ENCODE results near the gene PRKCE.

The PRKCE gene

DNA sequence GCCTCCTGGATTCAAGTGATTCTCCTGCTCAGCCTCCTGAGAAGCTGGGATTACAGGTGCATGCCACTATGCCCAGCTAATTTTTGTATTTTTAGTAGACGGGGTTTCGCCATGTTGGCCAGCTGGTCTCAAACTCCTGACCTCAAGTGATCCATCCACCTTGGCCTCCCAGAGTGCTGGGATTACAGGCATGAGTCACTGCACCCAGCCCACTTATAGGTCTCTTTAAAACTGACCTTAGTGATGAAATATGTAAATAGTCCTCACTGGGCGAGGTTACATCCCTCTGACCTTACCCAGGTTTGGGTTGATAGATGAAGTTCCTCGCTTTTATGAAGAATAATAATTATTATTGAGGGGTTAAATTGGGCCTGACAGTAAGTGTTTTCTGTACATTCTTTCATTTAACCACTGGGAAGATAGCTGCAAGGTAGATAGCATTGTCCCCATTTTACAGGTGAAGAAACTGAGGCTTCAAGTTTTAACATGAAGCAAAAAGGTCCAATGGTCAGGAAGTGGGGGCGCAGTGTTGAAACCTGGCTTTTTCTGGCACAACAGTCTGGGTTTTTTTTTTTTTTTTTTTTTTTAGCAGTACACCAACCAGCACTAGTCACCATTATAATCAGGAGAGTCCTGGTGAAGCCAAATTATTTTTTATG is 471.0 kb downstream of the PRKCE start:
- no peak for DNase-seq (ENCODE audit: low read depth)
- no peak overlapping the region for H3K4me3 ChIP-seq (ENCODE audit: low read length)
- TF ChIP-seq, protein P1, sequence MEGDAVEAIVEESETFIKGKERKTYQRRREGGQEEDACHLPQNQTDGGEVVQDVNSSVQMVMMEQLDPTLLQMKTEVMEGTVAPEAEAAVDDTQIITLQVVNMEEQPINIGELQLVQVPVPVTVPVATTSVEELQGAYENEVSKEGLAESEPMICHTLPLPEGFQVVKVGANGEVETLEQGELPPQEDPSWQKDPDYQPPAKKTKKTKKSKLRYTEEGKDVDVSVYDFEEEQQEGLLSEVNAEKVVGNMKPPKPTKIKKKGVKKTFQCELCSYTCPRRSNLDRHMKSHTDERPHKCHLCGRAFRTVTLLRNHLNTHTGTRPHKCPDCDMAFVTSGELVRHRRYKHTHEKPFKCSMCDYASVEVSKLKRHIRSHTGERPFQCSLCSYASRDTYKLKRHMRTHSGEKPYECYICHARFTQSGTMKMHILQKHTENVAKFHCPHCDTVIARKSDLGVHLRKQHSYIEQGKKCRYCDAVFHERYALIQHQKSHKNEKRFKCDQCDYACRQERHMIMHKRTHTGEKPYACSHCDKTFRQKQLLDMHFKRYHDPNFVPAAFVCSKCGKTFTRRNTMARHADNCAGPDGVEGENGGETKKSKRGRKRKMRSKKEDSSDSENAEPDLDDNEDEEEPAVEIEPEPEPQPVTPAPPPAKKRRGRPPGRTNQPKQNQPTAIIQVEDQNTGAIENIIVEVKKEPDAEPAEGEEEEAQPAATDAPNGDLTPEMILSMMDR (conservative IDR thresholded peaks at IDR 0.05; ENCODE audit: low read depth, low read length): no peak

DNA sequence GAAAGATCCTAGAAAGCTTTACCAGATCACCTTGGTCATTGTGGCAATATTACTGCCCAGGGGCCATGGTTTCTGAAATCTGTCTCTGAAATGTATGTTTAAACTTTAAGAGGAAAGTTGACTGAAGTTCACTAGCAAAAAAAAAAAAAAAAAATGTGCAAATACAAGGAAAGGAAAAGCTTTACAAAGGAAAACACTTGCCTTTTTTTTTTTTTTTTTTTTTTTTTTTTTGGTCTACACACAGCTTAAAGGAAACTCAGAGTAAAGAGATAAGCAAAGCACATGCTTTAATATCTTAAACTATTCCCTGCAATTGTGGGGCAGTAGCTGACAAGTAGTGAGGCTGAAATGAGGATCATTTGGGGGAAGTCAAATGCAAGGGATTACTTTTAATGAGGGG is 471.5 kb downstream of the PRKCE start:
- no peak overlapping the region for H3K4me3 ChIP-seq (ENCODE audit: low read length)
- no peak for DNase-seq (ENCODE audit: low read depth)
- TF ChIP-seq, protein P1 (conservative IDR thresholded peaks at IDR 0.05; ENCODE audit: low read depth, low read length): no peak

DNA sequence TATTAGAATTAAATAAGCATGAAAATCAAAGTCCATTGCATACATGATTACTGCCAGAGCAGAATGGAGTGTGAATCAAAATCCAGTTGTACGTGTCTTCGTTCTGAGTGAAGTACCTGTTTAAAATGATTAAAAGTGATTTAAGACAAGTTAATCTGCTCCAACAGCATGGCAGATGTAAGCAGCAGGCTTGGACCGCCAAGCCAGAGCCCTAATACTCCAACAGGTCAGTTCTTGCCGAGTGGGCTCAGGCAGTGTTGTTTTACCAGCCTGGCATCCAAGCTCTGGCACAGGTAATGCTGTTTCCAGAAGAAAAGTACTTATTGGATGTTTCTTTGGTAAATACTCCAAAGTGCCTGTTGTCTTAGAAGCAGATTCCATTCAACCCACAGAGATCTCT is 474.3 kb downstream of the PRKCE start:
- no peak overlapping the region for H3K4me3 ChIP-seq (ENCODE audit: low read length)
- TF ChIP-seq, protein P1 (conservative IDR thresholded peaks at IDR 0.05; ENCODE audit: low read depth, low read length): no peak
- DNase-seq (ENCODE audit: low read depth): no peak

DNA sequence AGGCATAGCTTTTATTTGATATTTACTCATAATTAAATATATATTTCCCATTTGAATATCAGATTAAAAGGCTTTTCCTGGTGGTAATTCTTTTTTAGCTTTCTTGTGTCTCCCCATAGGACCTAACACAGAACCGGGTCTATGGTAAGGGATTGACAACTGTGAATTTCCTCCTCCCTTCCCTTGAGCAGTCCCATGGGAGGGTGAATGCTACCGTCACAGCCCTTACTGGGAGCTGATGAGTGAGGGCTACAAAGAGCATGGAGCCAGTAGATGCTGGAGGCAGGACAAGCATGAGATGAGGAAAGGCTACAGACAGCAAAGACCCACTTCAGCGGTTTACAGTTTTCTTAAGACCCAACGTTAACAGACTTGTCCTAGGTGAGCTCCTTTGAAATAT is 475.1 kb downstream of the PRKCE start:
- no peak for DNase-seq (ENCODE audit: low read depth)
- H3K4me3 ChIP-seq (ENCODE audit: low read length): no peak overlapping the region
- TF ChIP-seq, protein P1 (conservative IDR thresholded peaks at IDR 0.05; ENCODE audit: low read depth, low read length): no peak

DNA sequence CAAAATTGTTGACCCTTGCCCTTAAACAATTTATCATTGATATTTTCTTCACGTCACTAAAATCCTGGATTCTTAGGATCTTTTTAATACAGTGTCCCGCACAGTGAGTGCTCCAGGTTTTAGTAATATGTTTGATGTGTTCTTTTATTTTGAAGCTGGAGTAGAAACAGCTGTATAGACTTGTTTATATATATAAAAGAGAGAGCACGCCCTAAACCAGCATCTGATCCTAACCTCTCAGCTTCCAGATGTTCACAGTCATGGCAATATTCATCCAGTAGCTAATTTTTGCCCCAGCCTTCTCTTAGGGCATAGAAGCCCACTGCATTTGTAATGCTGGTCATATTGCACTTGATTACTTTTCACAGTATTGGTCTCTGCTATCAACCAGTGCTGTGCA is 475.7 kb downstream of the PRKCE start:
- H3K4me3 ChIP-seq (ENCODE audit: low read length): no peak overlapping the region
- no peak for DNase-seq (ENCODE audit: low read depth)
- TF ChIP-seq, protein P1 (conservative IDR thresholded peaks at IDR 0.05; ENCODE audit: low read depth, low read length): no peak

DNA sequence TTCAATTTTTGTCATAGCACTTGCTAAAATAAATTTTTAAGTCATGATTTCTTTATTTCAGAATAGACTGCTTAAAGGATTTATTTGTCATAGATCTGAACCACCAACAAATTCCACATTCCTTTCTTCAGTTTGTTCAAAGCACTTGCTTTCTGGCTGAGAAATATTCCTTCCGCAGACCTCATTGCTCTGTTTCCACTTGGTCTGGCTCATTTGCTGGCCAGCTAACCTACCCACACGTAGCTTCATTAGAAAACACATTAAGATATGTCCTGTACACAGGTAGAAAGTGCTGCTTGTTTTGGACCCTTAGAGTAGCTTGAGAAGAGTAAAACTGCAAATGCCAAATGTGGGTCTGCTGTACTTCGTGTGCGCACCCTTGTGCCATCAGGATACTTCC is 479.0 kb downstream of the PRKCE start:
- no peak for DNase-seq (ENCODE audit: low read depth)
- TF ChIP-seq, protein P1 (conservative IDR thresholded peaks at IDR 0.05; ENCODE audit: low read depth, low read length): no peak
- no peak overlapping the region for H3K4me3 ChIP-seq (ENCODE audit: low read length)

DNA sequence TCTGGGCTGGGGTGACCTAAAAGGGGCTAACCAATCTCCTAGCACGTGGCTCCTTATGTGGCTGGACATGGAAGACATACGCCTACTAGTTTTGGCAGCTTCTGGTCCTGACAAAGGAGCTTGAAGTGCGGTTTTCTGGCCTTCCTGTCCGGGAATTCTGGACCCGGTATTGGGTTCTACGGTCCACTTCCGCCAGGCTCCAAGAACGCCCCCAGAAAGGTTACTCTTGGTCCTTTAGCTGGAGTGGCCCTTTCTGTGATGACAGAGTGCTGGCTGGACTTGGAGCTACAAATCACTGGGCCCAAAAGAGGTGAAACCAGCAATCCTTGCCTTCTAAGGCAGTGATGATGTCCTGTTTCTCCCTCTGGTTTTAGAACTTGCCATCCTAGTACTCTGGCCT is 481.5 kb downstream of the PRKCE start:
- H3K4me3 ChIP-seq (ENCODE audit: low read length): no peak overlapping the region
- DNase-seq (ENCODE audit: low read depth): no peak
- TF ChIP-seq, protein P1 (conservative IDR thresholded peaks at IDR 0.05; ENCODE audit: low read depth, low read length): no peak
